H9 (cell line): ENCODE results near the gene PDCD4. TPM values are rescaled to one million over a fixed set of nuclear protein-coding genes. Genes with fewer than 3 reads are reported as not detected.

Experiments used
- DNase-seq: peaks from one replicate; pipeline ENCODE4 v3.0.0-alpha.2; 2017
- H2AFZ ChIP-seq: one replicate; pipeline ENCODE4 v1.6.1; 2013; ENCODE audit warnings: mild to moderate bottlenecking, low read length, control low read depth, moderate library complexity
- H2AK5ac ChIP-seq: 2 replicates; pipeline ENCODE4 v1.6.1; 2013; ENCODE audit warnings: low read length, control low read depth, mixed read lengths; ENCODE audit not compliant: insufficient read length
- H2BK120ac ChIP-seq: one replicate; pipeline ENCODE4 v1.6.1; 2013; ENCODE audit warnings: low read depth, mild to moderate bottlenecking, low read length, control low read depth, inconsistent platforms; ENCODE audit not compliant: poor library complexity, severe bottlenecking
- H2BK12ac ChIP-seq: 2 replicates; pipeline ENCODE4 v1.6.1; 2013; ENCODE audit warnings: low read length, control low read depth, mixed read lengths, low read depth; ENCODE audit not compliant: insufficient read length
- H2BK15ac ChIP-seq: 2 replicates; pipeline ENCODE4 v1.6.1; 2013; ENCODE audit warnings: low read depth, low read length, control low read depth
- H2BK20ac ChIP-seq: one replicate; pipeline ENCODE4 v1.6.1; 2013; ENCODE audit warnings: low read depth, mild to moderate bottlenecking, low read length, control low read depth, inconsistent platforms; ENCODE audit not compliant: poor library complexity, severe bottlenecking
- H2BK5ac ChIP-seq: 2 replicates; pipeline ENCODE4 v1.6.1; 2013; ENCODE audit warnings: low read length, control low read depth, mixed read lengths; ENCODE audit not compliant: insufficient read length
- H3K14ac ChIP-seq: 2 replicates; pipeline ENCODE4 v1.6.1; 2013; ENCODE audit warnings: low read length, control low read depth; ENCODE audit not compliant: insufficient read depth
- H3K18ac ChIP-seq: 2 replicates; pipeline ENCODE4 v1.6.1; 2013; ENCODE audit warnings: low read depth, mild to moderate bottlenecking, mixed read lengths, low read length, control low read depth; ENCODE audit not compliant: insufficient read length
- H3K23ac ChIP-seq: 2 replicates; pipeline ENCODE4 v1.6.1; 2013; ENCODE audit warnings: low read length, control low read depth, mixed read lengths, low read depth; ENCODE audit not compliant: insufficient read length
- H3K23me2 ChIP-seq: 2 replicates; pipeline ENCODE4 v1.6.1; 2013; ENCODE audit warnings: low read depth, mild to moderate bottlenecking, mixed read lengths, low read length, control low read depth; ENCODE audit not compliant: insufficient read length, poor library complexity, severe bottlenecking
- H3K27ac ChIP-seq: 2 replicates; pipeline ENCODE4 v1.5.1; 2013; ENCODE audit warnings: low read length, control low read depth, mixed read lengths, low read depth; ENCODE audit not compliant: insufficient read length
- H3K27me3 ChIP-seq: 2 replicates; pipeline ENCODE4 v1.6.1; 2013; ENCODE audit warnings: low read length, control low read depth, inconsistent platforms; ENCODE audit not compliant: insufficient read depth
- H3K4ac ChIP-seq: 2 replicates; pipeline ENCODE4 v1.6.1; 2013; ENCODE audit warnings: low read depth, mild to moderate bottlenecking, control low read depth, inconsistent platforms, low read length, moderate library complexity
- H3K4me1 ChIP-seq: 2 replicates; pipeline ENCODE4 v1.6.1; 2013; ENCODE audit warnings: low read length, control low read depth, inconsistent platforms; ENCODE audit not compliant: insufficient read depth
- H3K4me2 ChIP-seq: 2 replicates; pipeline ENCODE4 v1.6.1; 2013; ENCODE audit warnings: low read length, control low read depth, mixed read lengths; ENCODE audit not compliant: insufficient read length, insufficient read depth
- H3K56ac ChIP-seq: 2 replicates; pipeline ENCODE4 v1.6.1; 2013; ENCODE audit warnings: low read depth, mild to moderate bottlenecking, mixed read lengths, low read length, control low read depth; ENCODE audit not compliant: insufficient read length
- H3K79me1 ChIP-seq: 2 replicates; pipeline ENCODE4 v1.6.1; 2013; ENCODE audit warnings: low read depth, mild to moderate bottlenecking, moderate library complexity, low read length, control low read depth, inconsistent platforms; ENCODE audit not compliant: insufficient read depth, poor library complexity, severe bottlenecking
- H3K79me2 ChIP-seq: 2 replicates; pipeline ENCODE4 v1.6.1; 2013; ENCODE audit warnings: low read length, control low read depth, inconsistent platforms; ENCODE audit not compliant: insufficient read depth
- H3K9ac ChIP-seq: 2 replicates; pipeline ENCODE4 v1.6.1; 2013; ENCODE audit warnings: low read length, control low read depth, mixed read lengths; ENCODE audit not compliant: insufficient read length; ENCODE audit errors: extremely low read depth
- H3K9me3 ChIP-seq: one replicate; pipeline ENCODE4 v1.6.1; 2013; ENCODE audit warnings: low read depth, low read length, inconsistent platforms; ENCODE audit not compliant: control insufficient read depth
- H3T11ph ChIP-seq: one replicate; pipeline ENCODE4 v1.6.1; 2013; ENCODE audit warnings: mild to moderate bottlenecking, low read length, control low read depth, inconsistent platforms
- H4K20me1 ChIP-seq: one replicate; pipeline ENCODE4 v1.6.1; 2013; ENCODE audit not compliant: control insufficient read depth, insufficient read length, insufficient read depth
- H4K5ac ChIP-seq: 2 replicates; pipeline ENCODE4 v1.6.1; 2013; ENCODE audit warnings: low read depth, mild to moderate bottlenecking, mixed read lengths, low read length, control low read depth; ENCODE audit not compliant: insufficient read length
- H4K8ac ChIP-seq: replicated peaks from 2 replicates; pipeline ENCODE4 v1.6.1; 2013; ENCODE audit warnings: low read length, control low read depth, mixed read lengths, low read depth; ENCODE audit not compliant: insufficient read length
- H4K91ac ChIP-seq: 2 replicates; pipeline ENCODE4 v1.6.1; 2013; ENCODE audit warnings: low read depth, mild to moderate bottlenecking, moderate library complexity, mixed read lengths, low read length, control low read depth; ENCODE audit not compliant: insufficient read length
- H3K27ac Mint-ChIP-seq, 3 experiments: 2 replicates in 2 of 3; 3 replicates in 1 of 3; pipeline ENCODE4 v1.8.0; 2020 to 2021; ENCODE audit warnings: mixed read lengths in 3 of 3, mild to moderate bottlenecking in 1 of 3, moderate library complexity in 1 of 3
- H3K27me3 Mint-ChIP-seq: 2 replicates; pipeline ENCODE4 v1.8.0; 2021; ENCODE audit warnings: low read depth, mild to moderate bottlenecking, moderate library complexity, mixed read lengths
- H3K36me3 Mint-ChIP-seq, 3 experiments: 2 replicates in 2 of 3; 3 replicates in 1 of 3; pipeline ENCODE4 v1.8.0; 2020 to 2021; ENCODE audit warnings: low read depth in 3 of 3, mixed read lengths in 3 of 3; ENCODE audit not compliant: insufficient read depth in 1 of 3
- H3K4me1 Mint-ChIP-seq, 2 experiments: 2 replicates each; pipeline ENCODE4 v1.8.0; 2020; ENCODE audit warnings: mixed read lengths in 2 of 2
- H3K4me3 Mint-ChIP-seq, 2 experiments: 2 replicates in 1 of 2; 3 replicates in 1 of 2; pipeline ENCODE4 v1.8.0; 2020 to 2021; ENCODE audit warnings: mild to moderate bottlenecking in 2 of 2, mixed read lengths in 2 of 2, moderate library complexity in 1 of 2
- H3K9me3 Mint-ChIP-seq, 2 experiments: 2 replicates in 1 of 2; 3 replicates in 1 of 2; pipeline ENCODE4 v1.8.0; 2020; ENCODE audit warnings: mild to moderate bottlenecking in 2 of 2, mixed read lengths in 2 of 2, moderate library complexity in 1 of 2
- CTCF ChIP-seq: fragments of 200-600 bp; sonication (generic); conservative IDR thresholded peaks from 3 replicates; pipeline ENCODE4 v1.8.0; 2021; ENCODE audit warnings: antibody characterized with exemption, mild to moderate bottlenecking
- WGBS: extraction: QIAGEN DNeasy Blood & Tissue Kit; methylation state at CpG from one replicate; pipeline ENCODE4 v1.1.7; 2013; ENCODE audit warnings: missing lambda C conversion rate, low lambda C conversion rate, mixed read lengths; ENCODE audit not compliant: insufficient read length; ENCODE audit errors: extremely low coverage; 5-methylcytosine and 5-hydroxymethylcytosine counted together
- total RNA-seq: library from RNA; stranded (reverse); gene quantifications from 2 replicates; pipeline ENCODE4 v1.2.1, GENCODE V29; 2021

Gene PDCD4
- total RNA-seq, 1 experiment from 2014 or later, result 29.3 TPM

- no peak overlapping the region for H3K4ac ChIP-seq
- no peak overlapping the region for H2BK5ac ChIP-seq
- no peak overlapping the region for H3K14ac ChIP-seq
- H3K79me1 ChIP-seq, result no peaks in the 10 kb centered on the region
- Mint-ChIP-seq H3K9me3 (no peaks in the 10 kb centered on the region), H3K36me3 (peaks cover 0 to 2% (median 0%) of the 10 kb centered on the region in 3 experiments; a peak in 2 of 7 replicates), H3K4me3 (no peak overlapping the region), H3K27ac (no peak overlapping the region), H3K27me3 (no peaks in the 10 kb centered on the region), H3K4me1 (peaks cover 5 to 10% of the 10 kb centered on the region in 2 experiments; a peak in 2 of 4 replicates)
- peaks cover 11% of the 10 kb centered on the region; the same call in 1 of the 2 replicates for H3K79me2 ChIP-seq
- H3K27me3 ChIP-seq, result no peaks in the 10 kb centered on the region
- no peak overlapping the region for H3K27ac ChIP-seq
- no peak overlapping the region for H3K4me2 ChIP-seq
- DNase-seq, result no peak
- no peak overlapping the region for H4K91ac ChIP-seq
- no peak overlapping the region for H3K23ac ChIP-seq
- no peak overlapping the region for H2AFZ ChIP-seq
- no peak overlapping the region for H4K5ac ChIP-seq
- WGBS, result no CpG with 5 or more reads among the region's 2 CpGs
- no peaks in the 10 kb centered on the region for H3K9me3 ChIP-seq
- no peak overlapping the region for H3T11ph ChIP-seq
- H2BK120ac ChIP-seq, result no peak overlapping the region
- no peak overlapping the region for H3K18ac ChIP-seq
- H3K56ac ChIP-seq, result no peak overlapping the region
- H2BK15ac ChIP-seq, result no peak overlapping the region
- no peaks in the 10 kb centered on the region for H3K4me1 ChIP-seq
- no peak overlapping the region for H4K8ac ChIP-seq
- no peak overlapping the region for H2BK12ac ChIP-seq
- H4K20me1 ChIP-seq, result no peaks in the 10 kb centered on the region
- TF ChIP-seq CTCF, result no peak
- H2AK5ac ChIP-seq, result no peak overlapping the region
- no peak overlapping the region for H3K9ac ChIP-seq
- H2BK20ac ChIP-seq, result no peak overlapping the region
- no peaks in the 10 kb centered on the region for H3K23me2 ChIP-seq
Measured at GRCh38 chr10:110923856-110924493, 52.2 kb downstream of the PDCD4 start.
